ENCODE results near the gene HSDL2.

DNA sequence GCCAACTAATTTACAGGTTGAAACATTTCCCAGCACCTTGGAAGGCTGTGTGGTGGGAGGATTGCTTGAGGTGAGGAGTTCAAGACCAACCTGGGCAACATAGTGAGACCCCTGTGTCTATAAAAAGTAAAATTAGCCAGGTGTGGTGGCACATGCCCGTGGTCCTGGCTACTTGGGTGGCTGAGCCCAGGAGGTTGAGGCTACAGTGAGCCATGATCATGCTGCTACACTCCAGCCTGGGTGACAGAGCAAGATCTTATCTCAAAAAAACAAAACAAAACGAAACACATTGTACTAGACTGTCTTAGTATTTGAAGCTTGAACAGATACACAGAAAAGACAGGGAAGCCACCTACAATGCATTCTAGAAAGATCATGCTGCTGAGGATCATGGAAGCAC lies 2.8 kb upstream of the HSDL2 start:
- TF ChIP-seq EZH2phosphoT487 (IDR thresholded peaks at IDR 0.05; ENCODE audit: borderline replicate concordance) (no peak), CTCF (conservative IDR thresholded peaks at IDR 0.05; ENCODE audit: low read length) (no peak)

Data from Loucy (cell line).